GM19043 (cell line): ENCODE data around the gene AGBL5.
"Not testable (repeated sequence)": the region's sequence is repeated elsewhere in the genome, so short reads cannot be mapped to it uniquely, and the experiment has no call there.

ENCODE experiments used
- ATAC-seq: cut with Tn5 transposase; IDR thresholded peaks from one replicate; pipeline ENCODE4 v1.9.1; 2021; ENCODE audit warnings: low read depth; ENCODE audit not compliant: unreplicated experiment

Gene AGBL5

DNA sequence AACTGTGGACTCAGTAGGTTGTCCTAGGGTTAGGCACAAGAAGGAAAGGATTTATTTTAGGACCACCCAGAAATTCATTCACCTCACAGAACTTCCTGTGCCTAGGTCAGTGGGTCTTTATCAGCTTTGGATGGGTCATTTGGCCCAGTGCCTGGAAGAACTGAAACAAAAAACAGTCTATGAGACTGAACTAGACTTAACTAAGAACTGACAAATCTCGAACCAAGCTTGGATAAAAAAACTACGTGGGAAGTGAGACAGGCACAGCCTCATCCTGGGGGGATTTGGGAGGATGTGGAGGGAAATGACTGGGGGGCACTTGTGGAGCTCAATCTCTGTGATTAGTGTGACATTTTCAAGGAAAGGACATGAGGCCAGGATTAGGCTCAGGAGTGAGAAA is 22.3 kb downstream of the AGBL5 start:
- ATAC-seq, result no peak

DNA sequence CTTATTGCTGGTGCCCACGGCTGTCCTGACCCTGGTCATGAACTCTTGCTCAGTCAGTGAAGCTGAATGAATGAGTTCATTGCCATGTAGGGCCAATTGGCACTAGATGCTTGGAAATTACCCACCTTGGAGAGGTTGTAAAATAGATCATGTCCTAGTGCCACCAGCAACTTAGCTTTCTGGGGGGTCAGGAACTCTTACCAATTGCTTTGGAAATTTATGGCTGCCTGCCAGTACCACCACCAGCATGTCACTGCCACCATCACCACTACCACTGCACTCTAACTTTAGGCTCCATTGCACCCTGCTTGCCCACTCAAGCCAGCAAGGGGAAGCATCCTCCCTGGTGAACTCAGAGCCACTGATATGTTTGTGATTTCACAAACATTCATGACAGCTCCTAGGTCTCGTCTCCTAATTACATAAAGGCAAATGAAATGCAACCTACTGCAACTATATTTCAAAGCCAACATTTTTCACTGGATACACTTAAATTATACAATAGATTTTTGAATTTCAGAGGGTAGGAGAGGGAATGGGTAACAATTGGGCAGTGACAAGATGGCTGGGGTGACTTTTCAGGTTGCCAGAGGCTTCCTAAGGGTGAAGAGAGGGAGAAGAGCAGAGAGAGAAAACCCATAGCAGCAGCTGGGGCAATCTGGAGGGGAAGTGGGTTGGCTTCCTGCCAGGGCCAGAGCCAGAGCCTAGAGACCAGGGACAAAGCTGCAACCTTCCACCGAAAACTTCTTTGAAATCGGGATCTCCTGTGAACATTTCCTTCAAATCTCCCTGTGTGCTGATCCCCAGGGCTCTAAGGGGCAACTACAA is 23.5 kb downstream of the AGBL5 start:
- ATAC-seq, result no peak

DNA sequence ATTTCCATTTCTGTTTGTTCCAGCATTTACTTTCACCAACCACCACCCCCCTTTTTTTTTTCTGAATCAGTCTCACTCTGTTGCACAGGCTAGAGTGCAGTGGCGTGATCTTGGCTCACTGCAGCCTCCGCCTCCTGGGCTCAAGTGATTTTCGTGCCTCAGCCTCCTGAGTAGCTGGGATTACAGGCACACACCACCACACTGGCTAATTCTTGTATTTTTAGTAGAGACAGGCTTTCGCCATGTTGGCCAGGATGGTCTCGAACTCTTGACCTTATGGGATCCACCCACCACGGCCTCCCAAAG is 24.1 kb downstream of the AGBL5 start:
- not testable (repeated sequence) for ATAC-seq

DNA sequence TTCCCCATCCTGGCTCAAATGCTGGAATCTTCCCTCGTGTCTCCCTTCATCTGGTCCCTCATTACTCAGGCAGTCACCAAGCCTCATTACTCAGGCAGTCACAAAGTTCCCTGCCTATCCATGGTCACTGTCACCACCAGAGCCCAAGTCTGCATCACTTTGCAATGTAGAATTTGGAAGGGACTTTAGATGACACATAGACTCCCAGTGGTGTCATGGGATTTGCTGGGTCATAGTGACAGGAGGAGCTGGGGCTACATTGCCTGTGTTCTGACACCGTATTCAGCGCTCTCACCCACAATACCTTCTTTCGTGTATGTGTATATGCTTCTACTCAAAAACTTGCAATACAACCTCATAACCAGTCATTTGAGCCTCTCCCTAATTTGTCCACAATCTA is 24.9 kb downstream of the AGBL5 start:
- no peak for ATAC-seq

DNA sequence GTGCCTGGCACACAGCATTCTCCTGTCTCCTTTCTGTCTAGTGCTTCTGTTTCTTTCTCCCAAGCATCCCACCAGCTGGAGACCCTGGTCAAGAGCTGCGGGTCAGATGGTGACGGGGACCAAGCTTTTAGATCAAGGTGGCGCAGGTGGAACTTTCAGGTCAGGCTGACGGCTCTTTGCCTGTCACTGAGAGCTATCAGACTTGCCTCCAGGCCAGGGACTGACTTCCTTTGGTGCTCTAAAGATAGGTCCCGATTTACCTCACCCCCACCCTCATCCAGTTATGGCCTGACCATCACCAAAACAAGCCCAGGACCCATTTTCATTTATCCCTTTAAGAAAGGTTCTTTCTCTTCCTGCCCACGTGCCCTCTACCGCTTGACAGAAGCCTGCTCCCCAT is 25.8 kb downstream of the AGBL5 start:
- ATAC-seq, result no peak

DNA sequence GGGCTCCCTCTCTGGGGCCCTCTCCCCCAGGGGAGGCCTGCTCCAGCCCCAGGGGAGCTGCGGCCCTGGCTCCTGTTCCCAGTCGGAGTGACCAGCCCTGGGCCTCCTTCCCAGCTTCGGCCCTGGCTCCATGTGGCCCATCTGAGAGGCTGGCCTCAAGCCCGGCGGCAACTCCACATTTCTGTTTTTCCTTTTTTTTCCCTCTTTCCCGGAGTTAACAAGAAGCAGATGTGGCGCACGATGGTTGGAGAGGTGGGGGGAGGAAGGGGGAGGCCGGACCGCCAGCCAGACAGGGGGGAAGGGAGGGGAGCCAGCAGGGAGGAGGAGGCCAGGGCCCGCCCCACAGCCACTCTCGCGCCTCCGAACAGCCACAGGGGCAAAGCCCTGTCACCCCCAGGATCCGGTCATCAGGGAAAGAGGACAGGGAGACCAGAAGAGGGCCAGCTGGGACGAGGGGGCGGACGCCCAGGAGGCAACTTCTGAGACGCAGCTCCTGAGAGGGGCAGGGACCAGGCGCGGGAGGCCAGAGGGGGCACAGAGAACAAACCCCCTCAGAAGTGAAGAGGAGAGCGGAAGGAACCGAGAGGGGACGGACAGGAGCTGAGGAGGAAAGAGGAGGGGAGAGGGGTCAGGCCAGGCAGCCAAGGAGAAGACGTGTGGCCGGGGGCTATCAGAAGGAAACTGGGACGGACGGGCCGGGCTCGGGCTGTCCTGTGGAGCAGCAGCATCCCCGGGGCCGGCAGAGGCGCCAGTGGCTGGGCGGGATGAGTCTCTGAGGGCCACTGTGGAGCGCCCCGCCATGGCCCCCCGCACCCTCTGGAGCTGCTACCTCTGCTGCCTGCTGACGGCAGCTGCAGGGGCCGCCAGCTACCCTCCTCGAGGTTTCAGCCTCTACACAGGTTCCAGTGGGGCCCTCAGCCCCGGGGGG is 27.1 kb downstream of the AGBL5 start, which contains the start of gene EMILIN1:
TSS of gene EMILIN1 (plus strand) at position 349 of the 928 bp plus-strand sequence. CDS start at position 800, 451 bp downstream.
- no peak for ATAC-seq

DNA sequence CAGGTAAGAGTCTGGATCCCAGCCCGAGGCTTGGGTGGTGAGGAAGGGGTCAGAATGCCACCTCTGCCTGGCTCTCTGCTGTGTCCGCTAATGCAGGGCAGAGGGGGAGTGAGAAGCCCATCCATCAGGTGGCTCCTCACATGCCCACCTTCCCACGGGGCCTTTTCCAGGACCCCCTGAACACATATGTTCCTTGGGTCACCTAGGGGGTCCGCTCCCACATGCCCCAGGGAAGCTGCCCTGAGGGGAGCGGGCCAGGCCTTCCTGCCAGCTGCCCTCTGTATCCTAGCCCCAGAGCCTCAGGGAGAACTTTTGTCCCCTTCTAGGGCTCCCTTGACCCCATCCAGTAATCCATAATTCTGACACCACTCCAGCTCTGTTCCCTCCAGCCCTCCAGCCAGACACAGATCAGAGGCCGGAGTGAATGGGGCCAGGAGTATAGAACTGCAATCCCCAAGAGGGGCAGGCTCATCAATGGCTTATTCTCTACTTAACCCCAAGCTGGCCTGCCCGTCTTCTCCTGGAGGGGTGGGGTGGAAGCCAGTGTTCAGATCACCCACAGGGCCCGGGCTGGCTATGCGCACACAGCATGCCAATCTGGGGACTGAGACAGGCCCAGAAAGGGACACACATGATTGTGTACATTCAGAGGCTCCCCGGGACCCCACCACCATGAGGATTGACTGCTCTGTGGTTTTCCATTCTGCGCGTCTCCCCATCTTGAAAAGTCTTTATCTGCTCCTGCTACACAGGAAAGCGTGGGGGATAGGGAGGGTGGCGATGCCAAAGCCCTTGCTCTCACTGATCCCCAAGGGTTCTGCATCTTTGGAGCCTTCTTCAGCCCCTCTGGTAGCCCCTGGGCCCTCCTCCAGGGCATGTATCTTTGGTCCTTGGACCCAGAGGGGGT is 28.0 kb downstream of the AGBL5 start:
- ATAC-seq, result no peak

DNA sequence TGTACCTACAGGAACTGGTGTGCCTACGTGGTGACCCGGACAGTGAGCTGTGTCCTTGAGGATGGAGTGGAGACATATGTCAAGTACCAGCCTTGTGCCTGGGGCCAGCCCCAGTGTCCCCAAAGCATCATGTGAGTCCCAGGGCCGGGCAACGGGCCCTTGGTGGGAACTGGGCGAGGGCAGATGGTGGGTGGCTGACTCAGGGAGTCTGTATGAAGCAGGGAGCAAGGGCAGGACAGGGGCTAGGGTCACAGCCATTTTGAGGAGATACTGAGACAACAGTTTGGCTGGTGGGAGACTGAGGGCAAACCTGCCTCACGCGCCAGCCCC is 28.6 kb downstream of the AGBL5 start:
- no peak for ATAC-seq

DNA sequence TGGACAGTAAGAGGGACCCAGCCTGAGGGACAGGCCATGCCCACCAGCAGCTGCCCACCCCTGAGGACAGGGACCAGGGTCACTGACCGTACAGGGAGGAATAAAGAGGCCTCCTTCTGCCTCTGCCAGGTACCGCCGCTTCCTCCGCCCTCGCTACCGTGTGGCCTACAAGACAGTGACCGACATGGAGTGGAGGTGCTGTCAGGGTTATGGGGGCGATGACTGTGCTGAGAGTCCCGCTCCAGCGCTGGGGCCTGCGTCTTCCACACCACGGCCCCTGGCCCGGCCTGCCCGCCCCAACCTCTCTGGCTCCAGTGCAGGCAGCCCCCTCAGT is 29.1 kb downstream of the AGBL5 start:
- no peak for ATAC-seq

DNA sequence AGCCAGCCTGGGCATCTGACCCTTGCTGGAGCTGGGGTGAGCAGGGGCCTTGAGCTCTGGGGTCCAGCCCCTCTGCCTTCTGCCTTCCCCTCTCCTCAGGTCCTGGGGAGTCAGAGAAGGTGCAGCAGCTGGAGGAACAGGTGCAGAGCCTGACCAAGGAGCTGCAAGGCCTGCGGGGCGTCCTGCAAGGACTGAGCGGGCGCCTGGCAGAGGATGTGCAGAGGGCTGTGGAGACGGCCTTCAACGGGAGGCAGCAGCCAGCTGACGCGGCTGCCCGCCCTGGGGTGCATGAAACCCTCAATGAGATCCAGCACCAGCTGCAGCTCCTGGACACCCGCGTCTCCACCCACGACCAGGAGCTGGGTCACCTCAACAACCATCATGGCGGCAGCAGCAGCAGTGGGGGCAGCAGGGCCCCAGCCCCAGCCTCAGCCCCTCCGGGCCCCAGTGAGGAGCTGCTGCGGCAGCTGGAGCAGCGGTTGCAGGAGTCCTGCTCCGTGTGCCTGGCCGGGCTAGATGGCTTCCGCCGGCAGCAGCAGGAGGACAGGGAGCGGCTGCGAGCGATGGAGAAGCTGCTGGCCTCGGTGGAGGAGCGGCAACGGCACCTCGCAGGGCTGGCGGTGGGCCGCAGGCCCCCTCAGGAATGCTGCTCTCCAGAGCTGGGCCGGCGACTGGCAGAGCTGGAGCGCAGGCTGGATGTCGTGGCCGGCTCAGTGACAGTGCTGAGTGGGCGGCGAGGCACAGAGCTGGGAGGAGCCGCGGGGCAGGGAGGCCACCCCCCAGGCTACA is 30.7 kb downstream of the AGBL5 start:
- ATAC-seq, result no peak

DNA sequence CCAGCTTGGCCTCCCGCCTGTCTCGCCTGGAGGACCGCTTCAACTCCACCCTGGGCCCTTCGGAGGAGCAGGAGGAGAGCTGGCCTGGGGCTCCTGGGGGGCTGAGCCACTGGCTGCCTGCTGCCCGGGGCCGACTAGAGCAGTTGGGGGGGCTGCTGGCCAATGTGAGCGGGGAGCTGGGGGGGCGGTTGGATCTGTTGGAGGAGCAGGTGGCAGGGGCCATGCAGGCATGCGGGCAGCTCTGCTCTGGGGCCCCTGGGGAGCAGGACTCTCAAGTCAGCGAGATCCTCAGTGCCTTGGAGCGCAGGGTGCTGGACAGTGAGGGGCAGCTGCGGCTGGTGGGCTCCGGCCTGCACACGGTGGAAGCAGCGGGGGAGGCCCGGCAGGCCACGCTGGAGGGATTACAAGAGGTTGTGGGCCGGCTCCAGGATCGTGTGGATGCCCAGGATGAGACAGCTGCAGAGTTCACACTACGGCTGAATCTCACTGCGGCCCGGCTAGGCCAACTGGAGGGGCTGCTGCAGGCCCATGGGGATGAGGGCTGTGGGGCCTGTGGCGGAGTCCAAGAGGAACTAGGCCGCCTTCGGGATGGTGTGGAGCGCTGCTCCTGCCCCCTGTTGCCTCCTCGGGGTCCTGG is 31.4 kb downstream of the AGBL5 start:
- no peak for ATAC-seq

DNA sequence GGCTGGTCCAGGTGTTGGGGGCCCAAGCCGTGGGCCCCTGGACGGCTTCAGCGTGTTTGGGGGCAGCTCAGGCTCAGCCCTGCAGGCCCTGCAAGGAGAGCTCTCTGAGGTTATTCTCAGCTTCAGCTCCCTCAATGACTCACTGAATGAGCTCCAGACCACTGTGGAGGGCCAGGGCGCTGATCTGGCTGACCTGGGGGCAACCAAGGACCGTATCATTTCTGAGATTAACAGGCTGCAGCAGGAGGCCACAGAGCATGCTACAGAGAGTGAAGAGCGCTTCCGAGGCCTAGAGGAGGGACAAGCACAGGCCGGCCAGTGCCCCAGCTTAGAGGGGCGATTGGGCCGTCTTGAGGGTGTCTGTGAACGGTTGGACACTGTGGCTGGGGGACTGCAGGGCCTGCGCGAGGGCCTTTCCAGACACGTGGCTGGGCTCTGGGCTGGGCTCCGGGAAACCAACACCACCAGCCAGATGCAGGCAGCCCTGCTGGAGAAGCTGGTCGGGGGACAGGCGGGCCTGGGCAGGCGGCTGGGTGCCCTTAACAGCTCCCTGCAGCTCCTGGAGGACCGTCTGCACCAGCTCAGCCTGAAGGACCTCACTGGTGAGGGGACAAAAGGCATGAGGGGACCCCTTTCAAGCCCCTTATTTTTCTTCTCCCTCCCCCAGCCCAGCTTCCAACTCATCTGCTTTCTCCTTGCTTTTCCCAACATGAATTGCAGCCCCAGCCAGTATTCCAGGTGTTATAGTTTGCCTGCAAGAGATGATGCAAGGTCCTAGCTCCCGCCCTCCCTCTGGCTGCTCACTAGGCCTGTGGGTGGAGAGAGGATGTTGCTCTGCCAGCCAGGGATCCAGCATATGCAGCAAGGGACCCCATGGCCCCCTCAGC is 32.2 kb downstream of the AGBL5 start:
- no peak for ATAC-seq

DNA sequence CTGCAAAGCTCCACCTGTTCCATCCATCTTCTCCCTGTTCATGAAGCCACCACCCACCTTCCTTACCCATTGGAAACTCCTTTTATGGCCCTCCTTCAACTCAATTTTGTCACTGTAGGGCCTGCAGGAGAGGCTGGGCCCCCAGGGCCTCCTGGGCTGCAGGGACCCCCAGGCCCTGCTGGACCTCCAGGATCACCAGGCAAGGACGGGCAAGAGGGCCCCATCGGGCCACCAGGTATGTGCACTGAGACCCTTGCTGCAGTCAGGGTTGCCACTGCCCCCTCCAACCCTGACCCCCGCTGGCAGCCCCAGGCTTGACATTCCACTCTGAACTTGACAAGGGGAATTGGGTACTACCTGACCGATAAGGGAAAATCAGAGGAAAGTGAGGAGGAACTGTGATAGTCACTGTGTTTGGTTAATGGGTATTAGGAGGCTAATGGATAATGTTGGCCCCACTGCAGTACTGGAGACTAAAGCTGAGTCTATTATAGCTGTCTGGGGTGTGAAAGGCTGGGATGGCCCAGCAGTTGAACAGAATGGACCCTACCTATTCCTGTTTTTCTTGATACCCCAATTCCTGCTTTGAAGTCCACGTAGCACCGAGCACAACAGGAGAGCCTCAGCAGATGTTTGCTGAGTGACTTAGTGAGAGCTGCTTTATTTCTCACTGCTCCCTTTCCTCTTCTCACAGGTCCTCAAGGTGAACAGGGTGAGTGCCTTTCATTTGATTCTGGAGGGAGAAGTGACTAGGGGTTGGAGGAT is 33.0 kb downstream of the AGBL5 start:
- no peak for ATAC-seq

DNA sequence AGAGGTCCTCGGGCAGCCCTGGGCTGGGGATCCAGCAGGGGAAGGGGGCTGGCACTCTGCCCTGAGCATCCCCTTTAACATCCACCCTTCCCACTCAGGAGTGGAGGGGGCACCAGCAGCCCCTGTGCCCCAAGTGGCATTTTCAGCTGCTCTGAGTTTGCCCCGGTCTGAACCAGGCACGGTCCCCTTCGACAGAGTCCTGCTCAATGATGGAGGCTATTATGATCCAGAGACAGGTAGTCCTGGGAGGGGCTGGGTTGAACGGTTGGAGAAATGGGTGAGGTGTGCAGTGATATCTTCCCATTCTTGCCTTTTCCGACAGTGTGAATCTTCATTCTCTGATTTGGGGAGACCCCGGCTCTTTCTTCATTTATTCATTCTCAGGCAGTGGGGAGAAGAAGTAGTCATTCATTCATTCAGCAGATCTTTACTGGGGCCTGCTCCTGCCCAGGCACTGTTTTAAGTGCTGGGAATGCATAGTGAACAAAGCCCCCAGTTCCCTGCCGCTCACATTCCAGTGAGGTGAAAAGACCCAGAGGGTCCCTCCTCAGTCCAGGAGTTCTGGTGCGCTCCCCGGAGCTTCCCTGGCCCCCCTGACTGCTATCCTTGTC is 33.7 kb downstream of the AGBL5 start:
- no peak for ATAC-seq

DNA sequence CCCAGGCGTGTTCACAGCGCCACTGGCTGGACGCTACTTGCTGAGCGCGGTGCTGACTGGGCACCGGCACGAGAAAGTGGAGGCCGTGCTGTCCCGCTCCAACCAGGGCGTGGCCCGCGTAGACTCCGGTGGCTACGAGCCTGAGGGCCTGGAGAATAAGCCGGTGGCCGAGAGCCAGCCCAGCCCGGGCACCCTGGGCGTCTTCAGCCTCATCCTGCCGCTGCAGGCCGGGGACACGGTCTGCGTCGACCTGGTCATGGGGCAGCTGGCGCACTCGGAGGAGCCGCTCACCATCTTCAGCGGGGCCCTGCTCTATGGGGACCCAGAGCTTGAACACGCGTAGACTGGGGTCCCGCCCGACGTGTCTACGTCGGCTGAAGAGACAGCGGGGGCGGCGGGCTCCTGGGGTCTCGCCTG is 34.2 kb downstream of the AGBL5 start:
- no peak for ATAC-seq

DNA sequence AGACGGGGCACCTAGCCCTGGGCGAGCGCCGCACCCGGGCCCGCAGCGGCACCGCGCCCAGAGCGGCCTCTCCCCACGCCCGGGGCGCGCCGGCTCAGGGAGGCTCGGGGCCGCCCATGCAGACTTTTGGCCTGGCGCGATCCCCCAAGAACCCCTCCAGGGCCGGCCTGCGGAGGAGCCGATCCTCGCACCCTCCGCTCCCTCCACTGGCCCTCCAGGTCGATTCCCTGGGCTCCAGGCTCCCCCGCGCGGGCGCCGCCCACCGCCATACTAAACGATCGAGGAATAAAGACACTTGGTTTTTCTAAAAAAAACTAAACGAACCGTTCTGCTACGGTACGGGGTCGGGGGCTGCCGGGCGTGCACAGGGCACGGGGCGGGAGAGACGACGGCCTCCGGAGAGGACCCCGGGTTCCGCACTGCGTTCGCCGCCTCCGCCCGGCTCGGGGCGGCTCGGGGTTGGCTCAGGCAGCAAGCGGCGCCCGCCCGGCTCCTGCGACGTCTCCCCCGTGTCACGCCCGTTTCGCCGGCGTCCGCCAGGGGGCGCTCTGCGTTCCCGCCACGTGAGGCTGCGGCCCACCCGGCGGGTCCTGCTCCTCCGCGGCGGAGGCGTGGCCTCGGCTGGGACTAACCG is 34.7 kb downstream of the AGBL5 start:
- peak; percentile 83 for ATAC-seq
